ENCODE measurements around the gene SRPK2.

GRCh38 chr7:105154084-105154483 lies 234.6 kb downstream of the SRPK2 start:
- TF ChIP-seq CTCF (IDR thresholded peaks at IDR 0.05) (no peak), POLR2A (IDR thresholded peaks at IDR 0.05) (no peak)
